Thyroid gland (tissue), 4 donors: ENCODE measurements around the gene CCDC148. TPM values are rescaled to one million over a fixed set of nuclear protein-coding genes. Genes with fewer than 3 reads are reported as not detected.

ENCODE experiments used
- DNase-seq, 2 donors: peaks; one replicate each; pipeline ENCODE4 v3.0.0-alpha.2; 2019
- H3K27ac ChIP-seq, 3 donors: fragments of 200-600 bp; sonication (generic); 1 replicate in 2 of 3; 2 replicates in 1 of 3; pipeline ENCODE4 v1.5.1; 2016 to 2019; ENCODE audit warnings: mild to moderate bottlenecking in 1 of 3, moderate library complexity in 1 of 3
- H3K27me3 ChIP-seq: fragments of 200-600 bp; sonication (generic); one replicate; pipeline ENCODE4 v1.5.1; 2019
- H3K36me3 ChIP-seq, 2 donors: fragments of 200-600 bp; sonication (generic); one replicate each; pipeline ENCODE4 v1.5.1; 2016 to 2019
- H3K4me1 ChIP-seq, 2 donors: fragments of 200-600 bp; sonication (generic); one replicate each; pipeline ENCODE4 v1.5.1; 2017 to 2019
- H3K4me3 ChIP-seq, 3 donors: fragments of 200-600 bp; sonication (generic); replicated peaks in 1 of 3; 1 replicate in 2 of 3; 2 replicates in 1 of 3; pipeline ENCODE4 v1.5.1; 2016; ENCODE audit warnings: mild to moderate bottlenecking in 1 of 3
- H3K9me3 ChIP-seq: fragments of 200-600 bp; sonication (generic); one replicate; pipeline ENCODE4 v1.5.1; 2017
- POLR2A ChIP-seq, 2 donors: fragments of 450-650 bp; IDR thresholded peaks; one replicate each; pipeline ENCODE4 v1.6.1; 2017; ENCODE audit warnings: antibody characterized with exemption in 2 of 2, mild to moderate bottlenecking in 2 of 2, moderate library complexity in 1 of 2
- WGBS, 2 donors: methylation state at CpG; one replicate each; pipeline ENCODE4 v1.1.5; 2017; 5-methylcytosine and 5-hydroxymethylcytosine counted together
- intact Hi-C: fragments of 100-400 bp; cut with DNase I; formaldehyde crosslinking; loops from one replicate; pipeline ENCODE4 v1.15.1; 2023
- total RNA-seq, 4 donors: library from RNA; depleted of rRNA; stranded (reverse); fragments of >200 nt; gene quantifications; one replicate each; pipeline ENCODE4 v1.2.3, GENCODE V29; 2016
- TF ChIP-seq, protein P1 (sequence below), 6 experiments: fragments of 200-600 bp in 3 of 6; fragments of 450-650 bp in 3 of 6; sonication (generic) in 3 of 6; IDR thresholded peaks; one replicate each; pipeline ENCODE4 v1.5.1; 2016 to 2019; ENCODE audit warnings: antibody characterized with exemption in 6 of 6, mild to moderate bottlenecking in 2 of 6, inconsistent platforms in 1 of 6, moderate library complexity in 1 of 6

Gene CCDC148
- total RNA-seq, 4 donors from 2014 or later, result 4.6 to 10.7 (median 7.4) TPM

DNA sequence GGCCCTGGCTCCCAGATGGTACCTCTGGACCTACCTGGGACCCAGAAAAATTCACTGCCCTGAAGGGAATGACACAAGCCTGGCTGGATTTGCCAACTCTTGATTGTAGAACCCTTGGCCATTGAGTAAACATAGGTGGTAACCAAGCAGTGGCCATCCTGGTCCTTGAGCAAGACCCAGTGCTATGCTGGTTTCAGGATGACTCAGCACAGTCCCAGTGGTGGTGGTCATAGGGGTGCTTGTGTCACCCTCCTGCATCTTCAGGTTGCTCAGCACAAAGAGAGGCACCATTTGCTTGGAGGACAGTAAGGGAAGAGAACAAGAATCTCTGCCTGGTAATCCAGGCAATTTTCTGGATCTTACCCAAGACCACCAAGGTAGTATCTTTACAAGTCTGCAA, 302.0 kb downstream of the CCDC148 start:
- Histone ChIP-seq H3K9me3 (no peaks in the 10 kb centered on the region), H3K27ac (no peak overlapping the region), H3K27me3 (no peaks in the 10 kb centered on the region), H3K4me3 (no peak overlapping the region), H3K36me3 (no peaks in the 10 kb centered on the region), H3K4me1 (no peaks in the 10 kb centered on the region)
- no peak for DNase-seq
- intact Hi-C loops, result no loop called here
- TF ChIP-seq, protein P1, sequence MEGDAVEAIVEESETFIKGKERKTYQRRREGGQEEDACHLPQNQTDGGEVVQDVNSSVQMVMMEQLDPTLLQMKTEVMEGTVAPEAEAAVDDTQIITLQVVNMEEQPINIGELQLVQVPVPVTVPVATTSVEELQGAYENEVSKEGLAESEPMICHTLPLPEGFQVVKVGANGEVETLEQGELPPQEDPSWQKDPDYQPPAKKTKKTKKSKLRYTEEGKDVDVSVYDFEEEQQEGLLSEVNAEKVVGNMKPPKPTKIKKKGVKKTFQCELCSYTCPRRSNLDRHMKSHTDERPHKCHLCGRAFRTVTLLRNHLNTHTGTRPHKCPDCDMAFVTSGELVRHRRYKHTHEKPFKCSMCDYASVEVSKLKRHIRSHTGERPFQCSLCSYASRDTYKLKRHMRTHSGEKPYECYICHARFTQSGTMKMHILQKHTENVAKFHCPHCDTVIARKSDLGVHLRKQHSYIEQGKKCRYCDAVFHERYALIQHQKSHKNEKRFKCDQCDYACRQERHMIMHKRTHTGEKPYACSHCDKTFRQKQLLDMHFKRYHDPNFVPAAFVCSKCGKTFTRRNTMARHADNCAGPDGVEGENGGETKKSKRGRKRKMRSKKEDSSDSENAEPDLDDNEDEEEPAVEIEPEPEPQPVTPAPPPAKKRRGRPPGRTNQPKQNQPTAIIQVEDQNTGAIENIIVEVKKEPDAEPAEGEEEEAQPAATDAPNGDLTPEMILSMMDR (IDR thresholded peaks at IDR 0.05), result no peak
- no peak for TF ChIP-seq POLR2A (IDR thresholded peaks at IDR 0.05)

DNA sequence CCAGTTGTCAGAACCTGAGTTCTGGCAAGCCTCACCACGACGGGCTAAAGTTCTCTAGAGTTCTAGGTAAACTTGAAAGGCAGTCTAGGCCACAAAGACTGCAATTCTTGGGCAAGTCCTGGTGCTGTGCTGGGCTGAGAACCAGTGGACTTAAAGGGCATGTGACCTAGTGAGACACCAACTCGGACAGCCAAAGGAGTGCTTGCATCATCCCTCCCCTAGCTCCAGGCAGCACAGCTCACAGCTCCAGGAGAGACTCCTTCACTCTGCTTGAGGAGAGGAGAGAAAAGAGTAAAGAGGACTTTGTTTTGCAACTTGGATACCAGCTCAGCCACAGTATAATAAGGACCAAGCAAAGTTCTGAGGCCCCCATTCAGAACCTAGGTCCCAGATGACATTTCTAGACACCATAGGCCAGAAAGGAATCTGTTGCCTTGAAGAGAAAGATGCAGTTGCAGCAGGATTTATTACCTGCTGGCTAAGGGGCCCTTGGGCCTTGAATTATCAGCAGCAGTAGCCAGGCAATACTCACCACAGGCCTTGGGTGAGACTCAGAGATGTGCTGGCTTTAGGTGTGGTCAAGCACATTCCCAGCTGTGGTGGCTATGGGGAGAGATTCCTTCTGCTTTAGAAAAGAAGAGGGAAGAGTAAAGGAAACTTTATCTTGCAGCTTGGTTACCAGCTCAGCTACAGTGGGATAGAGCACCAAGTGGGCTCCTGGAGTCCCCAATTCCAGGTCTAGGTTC, 303.1 kb downstream of the CCDC148 start:
- no peak overlapping the region for H3K4me3 ChIP-seq
- DNase-seq, result no peak
- H3K9me3 ChIP-seq, result no peaks in the 10 kb centered on the region
- H3K27ac ChIP-seq, result no peak overlapping the region
- intact Hi-C loops, result no loop called here
- no peaks in the 10 kb centered on the region for H3K27me3 ChIP-seq
- TF ChIP-seq, protein P1 (IDR thresholded peaks at IDR 0.05), result no peak
- TF ChIP-seq POLR2A (IDR thresholded peaks at IDR 0.05), result no peak
- 87 to 92% methylated on average over 2 to 3 of the region's 3 CpGs for WGBS, 2 donors
- no peaks in the 10 kb centered on the region for H3K4me1 ChIP-seq
- H3K36me3 ChIP-seq, result no peaks in the 10 kb centered on the region

DNA sequence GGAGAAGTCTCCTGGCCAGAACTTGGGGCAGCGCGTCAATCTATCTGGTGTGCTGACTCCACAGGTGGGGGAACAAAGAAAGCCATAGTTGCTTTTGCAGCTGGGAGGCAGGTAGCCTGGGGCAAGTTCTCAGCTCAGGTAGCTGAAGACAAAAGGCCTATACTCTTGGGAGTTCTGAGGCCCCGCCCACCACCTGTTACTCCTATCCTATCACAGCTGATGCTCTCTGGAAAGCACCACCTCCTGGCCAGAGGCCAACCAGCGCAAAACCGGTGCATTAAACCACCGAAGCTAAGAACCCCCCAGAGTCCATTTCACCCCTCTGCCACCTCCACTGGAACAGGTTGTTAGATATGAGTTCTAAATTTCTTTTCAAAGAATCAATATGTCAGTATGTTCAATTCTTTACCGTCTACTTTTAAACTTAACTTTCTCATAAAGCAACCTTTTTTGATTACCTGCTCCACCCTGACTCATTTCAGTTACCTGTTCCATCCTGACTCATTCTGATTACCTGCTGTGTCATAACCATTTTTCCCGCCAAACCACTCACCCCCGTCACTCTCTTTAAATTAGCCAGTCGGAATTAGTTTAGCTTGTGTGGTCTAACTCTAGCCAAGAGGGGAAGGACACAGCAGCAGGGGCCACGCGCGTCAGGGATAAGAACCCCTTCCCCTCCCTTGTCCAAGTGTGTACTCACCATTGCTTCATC, 311.5 kb downstream of the CCDC148 start:
- Histone ChIP-seq H3K4me1 (no peaks in the 10 kb centered on the region), H3K36me3 (no peaks in the 10 kb centered on the region), H3K9me3 (no peaks in the 10 kb centered on the region), H3K27ac (no peak overlapping the region), H3K4me3 (no peak overlapping the region), H3K27me3 (no peaks in the 10 kb centered on the region)
- intact Hi-C loops, result no loop called here
- 94 to 95% methylated on average over 13 of the region's 13 CpGs for whole genome bisulfite sequencing, 2 donors
- no peak for DNase-seq
- TF ChIP-seq, protein P1 (IDR thresholded peaks at IDR 0.05), result no peak

DNA sequence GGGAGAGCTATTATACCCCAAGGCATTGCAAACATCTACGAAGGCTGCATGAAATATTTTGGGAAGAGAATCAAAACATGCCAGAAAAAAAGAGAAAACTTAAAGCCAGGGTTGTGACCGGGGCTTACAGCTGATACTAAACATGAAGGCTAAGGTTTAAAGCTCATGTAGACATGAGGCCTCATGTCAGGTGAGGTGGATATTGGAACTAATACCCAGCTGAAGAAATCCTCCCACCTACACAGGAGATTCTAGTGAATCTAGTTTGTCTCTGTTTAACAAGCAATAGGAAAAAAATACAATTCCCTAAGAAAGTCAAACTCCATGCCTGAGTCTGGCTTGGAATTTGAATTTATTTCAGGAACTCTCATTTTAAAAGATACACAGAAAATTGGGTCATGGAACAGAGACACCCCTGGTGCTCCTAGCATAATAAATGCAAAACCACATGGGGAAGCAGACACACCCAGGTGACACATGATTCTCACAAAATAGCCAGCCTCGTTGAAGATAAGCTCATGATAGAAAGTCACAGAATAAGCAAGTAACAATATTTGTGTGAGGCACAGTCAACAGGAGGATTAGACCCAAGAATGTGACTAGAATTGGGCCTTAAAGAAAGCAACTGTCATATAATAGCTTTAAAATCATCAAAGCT, 312.7 kb downstream of the CCDC148 start:
- no peak overlapping the region for H3K4me3 ChIP-seq
- no peak overlapping the region for H3K27ac ChIP-seq
- TF ChIP-seq, protein P1 (IDR thresholded peaks at IDR 0.05), result no peak
- TF ChIP-seq POLR2A (IDR thresholded peaks at IDR 0.05), result no peak
- H3K9me3 ChIP-seq, result no peaks in the 10 kb centered on the region
- WGBS, 2 donors, result 69 to 76% methylated on average over 3 of the region's 3 CpGs
- no peaks in the 10 kb centered on the region for H3K36me3 ChIP-seq
- intact Hi-C loops, result no loop called here
- H3K4me1 ChIP-seq, result no peaks in the 10 kb centered on the region
- H3K27me3 ChIP-seq, result no peaks in the 10 kb centered on the region
- DNase-seq, result no peak
